Endothelial cell of umbilical vein (primary cell): ENCODE measurements around the gene MRPL12. TPM values are rescaled to one million over a fixed set of nuclear protein-coding genes. Genes with fewer than 3 reads are reported as not detected.

Experiments used
- BruUV-seq: library from RNA; stranded (reverse); fragments of 400-500 nt; replicated peaks from 2 replicates; lab custom pipeline; 2021; lab: Mats Ljungman, UMichigan
- CTCF ChIA-PET: fragments of 300-600, 350-600 bp; sonication (Branson Sonifier 250); formaldehyde crosslinking; loops from one replicate; lab custom pipeline; 2021; ENCODE audit warnings: antibody characterized with exemption, inconsistent platforms; lab: Charles Lee
- POLR2A ChIA-PET: fragments of 300-600, 350-600 bp; sonication (Branson Sonifier 250); formaldehyde crosslinking; loops from one replicate; lab custom pipeline; 2021; ENCODE audit warnings: antibody characterized with exemption, inconsistent platforms; lab: Charles Lee
- DNase-seq: peaks from one replicate; pipeline ENCODE4 v3.0.0-alpha.2; 2011; ENCODE audit warnings: low read depth, low spot score
- FAIRE-seq: peaks from 2 replicates; lab custom pipeline; 2011; peaks lifted over from hg19 to GRCh38; lab: Jason Lieb, UNC
- H2AFZ ChIP-seq: 2 replicates; pipeline ENCODE4 v1.6.0; 2012; ENCODE audit warnings: low read depth, low read length, control low read depth, inconsistent platforms
- H3K27ac ChIP-seq: 2 replicates; pipeline ENCODE4 v1.5.1; 2011; ENCODE audit warnings: low read depth, mild to moderate bottlenecking, control low read depth, low read length, moderate library complexity; ENCODE audit not compliant: insufficient read depth
- H3K27me3 ChIP-seq, 2 experiments: 2 replicates each; pipeline versions ENCODE4 v1.6.0 to v1.6.1; 2011; ENCODE audit warnings: low read length in 2 of 2, mixed read lengths in 1 of 2; ENCODE audit not compliant: control insufficient read depth in 2 of 2, insufficient read depth in 2 of 2
- H3K36me3 ChIP-seq, 2 experiments: 2 replicates in 1 of 2; 3 replicates in 1 of 2; pipeline ENCODE4 v1.5.1; 2011; ENCODE audit warnings: low read length in 2 of 2, mild to moderate bottlenecking in 1 of 2, moderate library complexity in 1 of 2; ENCODE audit not compliant: control insufficient read depth in 2 of 2, insufficient read depth in 2 of 2; ENCODE audit errors: extremely low read depth in 1 of 2
- H3K4me1 ChIP-seq: 3 replicates; pipeline ENCODE4 v1.5.1; 2011; ENCODE audit warnings: mild to moderate bottlenecking, low read length; ENCODE audit not compliant: control insufficient read depth, insufficient read depth; ENCODE audit errors: extremely low read depth
- H3K4me2 ChIP-seq: 2 replicates; pipeline ENCODE4 v1.6.1; 2011; ENCODE audit warnings: low read length, control low read depth, mixed read lengths; ENCODE audit not compliant: insufficient read depth
- H3K4me3 ChIP-seq, 3 experiments: fragments of 200-600 bp in 1 of 3; sonication (generic), shearing (Covaris generic) in 1 of 3; replicated peaks in 1 of 3; 2 replicates each; pipeline ENCODE4 v1.5.1; 2011 to 2016; ENCODE audit warnings: control low read depth in 3 of 3, low read length in 3 of 3, mild to moderate bottlenecking in 2 of 3, inconsistent platforms in 1 of 3, low read depth in 1 of 3, moderate library complexity in 1 of 3; ENCODE audit not compliant: insufficient read depth in 1 of 3
- H3K79me2 ChIP-seq: 2 replicates; pipeline ENCODE4 v1.6.0; 2012; ENCODE audit warnings: low read length, inconsistent platforms; ENCODE audit not compliant: control insufficient read depth, insufficient read depth
- H3K9ac ChIP-seq: replicated peaks from 2 replicates; pipeline ENCODE3; 2011; ENCODE audit warnings: low read length, control low read depth; ENCODE audit not compliant: insufficient read depth; ENCODE audit errors: extremely low read depth
- H3K9me1 ChIP-seq: replicated peaks from 3 replicates; pipeline ENCODE4 v1.6.0; 2011; ENCODE audit warnings: mild to moderate bottlenecking, low read length; ENCODE audit not compliant: control insufficient read depth, insufficient read depth; ENCODE audit errors: extremely low read depth
- H3K9me3 ChIP-seq: replicated peaks from 2 replicates; pipeline ENCODE4 v1.5.1; 2012; ENCODE audit warnings: low read length, inconsistent platforms; ENCODE audit not compliant: control insufficient read depth, insufficient read depth
- H4K20me1 ChIP-seq: replicated peaks from 2 replicates; pipeline ENCODE3; 2011; ENCODE audit warnings: mild to moderate bottlenecking, low read length; ENCODE audit not compliant: control insufficient read depth, insufficient read depth; ENCODE audit errors: extremely low read depth
- EZH2 ChIP-seq: IDR thresholded peaks from 2 replicates; pipeline ENCODE4 v1.6.1; 2012; ENCODE audit warnings: borderline replicate concordance, low read depth, mild to moderate bottlenecking, moderate library complexity, low read length, inconsistent platforms; ENCODE audit not compliant: severe bottlenecking
- FOS ChIP-seq: IDR thresholded peaks from 2 replicates; pipeline ENCODE4 v1.6.1; 2011; ENCODE audit warnings: mild to moderate bottlenecking, low read length, moderate library complexity, borderline replicate concordance; ENCODE audit not compliant: insufficient read depth
- GATA2 ChIP-seq: IDR thresholded peaks from 2 replicates; pipeline ENCODE4 v1.7.0; 2011; ENCODE audit warnings: low read depth, mild to moderate bottlenecking, moderate library complexity, mixed read lengths, low read length; ENCODE audit not compliant: insufficient read length, insufficient read depth
- JUN ChIP-seq: IDR thresholded peaks from 2 replicates; pipeline ENCODE4 v1.6.1; 2011; ENCODE audit warnings: borderline replicate concordance, low read depth; ENCODE audit not compliant: insufficient read length, insufficient read depth
- MYC ChIP-seq: IDR thresholded peaks from one replicate; pipeline ENCODE4 v1.6.1; 2011; ENCODE audit warnings: mild to moderate bottlenecking, low read depth, low read length
- POLR2A ChIP-seq: IDR thresholded peaks from 2 replicates; pipeline ENCODE4 v1.6.1; 2012; ENCODE audit warnings: low read depth, mild to moderate bottlenecking, control low read depth, low read length
- POLR2AphosphoS5 ChIP-seq: IDR thresholded peaks from 2 replicates; pipeline ENCODE4 v1.6.1; 2012; ENCODE audit warnings: low read depth, mild to moderate bottlenecking, control low read depth, low read length, moderate library complexity; ENCODE audit not compliant: insufficient read depth
- dilution Hi-C: fragments of 300-500 bp; cut with MboI; formaldehyde crosslinking; loops from one replicate; pipeline ENCODE4 v1.15.0; 2019; ENCODE audit warnings: low sequenced_read_pairs; ENCODE audit not compliant: extremely low pct_ligation_motif_present
- intact Hi-C: fragments of 100-400 bp; cut with micrococcal nuclease; formaldehyde crosslinking; loops from one replicate; pipeline ENCODE4 v1.10.0; 2022
- polyA plus RNA-seq, 4 experiments: library from polyadenylated mRNA; depleted of rRNA in 3 of 4; stranded (reverse) in 3 of 4; unstranded in 1 of 4; fragments of >200 nt; gene quantifications; 2 replicates each; pipeline versions ENCODE4 v1.2.1 to v1.2.3, GENCODE V29; 2011 to 2012; ENCODE audit warnings: missing spikeins in 1 of 4
- total RNA-seq: library from RNA; stranded (reverse); gene quantifications from 2 replicates; pipeline ENCODE4 v1.2.3, GENCODE V29; 2021
- TF ChIP-seq, protein P1 (sequence below): IDR thresholded peaks from 2 replicates; pipeline ENCODE4 v1.6.1; 2011; ENCODE audit not compliant: insufficient read depth, insufficient read length
- TF ChIP-seq, protein P2 (sequence below), 2 donors: IDR thresholded peaks; 1 replicate in 1 of 2; 2 replicates in 1 of 2; pipeline ENCODE4 v1.5.1; 2011; ENCODE audit warnings: low read length in 2 of 2, mild to moderate bottlenecking in 2 of 2, moderate library complexity in 2 of 2, control low read depth in 1 of 2, inconsistent platforms in 1 of 2, low read depth in 1 of 2; ENCODE audit not compliant: insufficient read depth in 1 of 2; ENCODE audit errors: extremely low read depth in 1 of 2

The MRPL12 gene
- total and polyA plus RNA-seq, 2 donors (not counting 3 experiments of a cell fraction or from before 2014, with no cell fraction given), result 91.9 to 99.9 TPM

DNA sequence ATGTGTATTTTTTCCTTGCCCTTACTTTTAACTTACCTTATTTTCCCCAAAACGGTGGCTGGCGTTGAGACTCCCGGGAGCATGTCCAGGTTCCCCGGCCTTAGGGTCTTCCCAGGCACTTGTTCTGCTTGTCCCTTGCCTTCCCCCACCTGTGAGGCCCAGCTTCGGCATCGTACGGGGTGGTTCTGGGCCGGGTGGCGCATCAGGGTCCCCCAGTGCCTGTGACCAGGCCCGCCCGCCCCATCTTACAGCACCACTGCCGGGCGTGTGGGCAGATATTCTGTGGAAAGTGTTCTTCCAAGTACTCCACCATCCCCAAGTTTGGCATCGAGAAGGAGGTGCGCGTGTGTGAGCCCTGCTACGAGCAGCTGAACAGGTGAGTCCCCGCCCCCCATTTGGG lies 12.0 kb upstream of the MRPL12 start:
- intact Hi-C loops (no loop called here), dilution Hi-C loops (no loop called here)
- H3K9me3 ChIP-seq, result no peaks in the 10 kb centered on the region
- CTCF ChIA-PET, result no interaction called here
- H3K36me3 ChIP-seq, result peaks cover 26 to 93% of the 10 kb centered on the region in 2 experiments
- TF ChIP-seq GATA2, result no peak
- TF ChIP-seq JUN, result no peak
- no peak for TF ChIP-seq POLR2AphosphoS5
- no peak for TF ChIP-seq MYC
- TF ChIP-seq FOS, result no peak
- no peak for TF ChIP-seq EZH2
- TF ChIP-seq POLR2A, result no peak
- TF ChIP-seq, protein P1, sequence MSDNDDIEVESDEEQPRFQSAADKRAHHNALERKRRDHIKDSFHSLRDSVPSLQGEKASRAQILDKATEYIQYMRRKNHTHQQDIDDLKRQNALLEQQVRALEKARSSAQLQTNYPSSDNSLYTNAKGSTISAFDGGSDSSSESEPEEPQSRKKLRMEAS, result no peak
- TF ChIP-seq, protein P2, sequence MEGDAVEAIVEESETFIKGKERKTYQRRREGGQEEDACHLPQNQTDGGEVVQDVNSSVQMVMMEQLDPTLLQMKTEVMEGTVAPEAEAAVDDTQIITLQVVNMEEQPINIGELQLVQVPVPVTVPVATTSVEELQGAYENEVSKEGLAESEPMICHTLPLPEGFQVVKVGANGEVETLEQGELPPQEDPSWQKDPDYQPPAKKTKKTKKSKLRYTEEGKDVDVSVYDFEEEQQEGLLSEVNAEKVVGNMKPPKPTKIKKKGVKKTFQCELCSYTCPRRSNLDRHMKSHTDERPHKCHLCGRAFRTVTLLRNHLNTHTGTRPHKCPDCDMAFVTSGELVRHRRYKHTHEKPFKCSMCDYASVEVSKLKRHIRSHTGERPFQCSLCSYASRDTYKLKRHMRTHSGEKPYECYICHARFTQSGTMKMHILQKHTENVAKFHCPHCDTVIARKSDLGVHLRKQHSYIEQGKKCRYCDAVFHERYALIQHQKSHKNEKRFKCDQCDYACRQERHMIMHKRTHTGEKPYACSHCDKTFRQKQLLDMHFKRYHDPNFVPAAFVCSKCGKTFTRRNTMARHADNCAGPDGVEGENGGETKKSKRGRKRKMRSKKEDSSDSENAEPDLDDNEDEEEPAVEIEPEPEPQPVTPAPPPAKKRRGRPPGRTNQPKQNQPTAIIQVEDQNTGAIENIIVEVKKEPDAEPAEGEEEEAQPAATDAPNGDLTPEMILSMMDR (IDR thresholded peaks at IDR 0.05; ENCODE audit: extremely low read depth in 1 of 2, insufficient read depth in 1 of 2, low read depth in 1 of 2, low read length in 2 of 2), result no peak
- H3K9ac ChIP-seq, result no peak overlapping the region
- peaks cover 48% of the 10 kb centered on the region for H3K79me2 ChIP-seq
- no peaks in the 10 kb centered on the region for H3K9me1 ChIP-seq
- no peaks in the 10 kb centered on the region for H4K20me1 ChIP-seq
- DNase-seq (no peak), FAIRE-seq (no peak)
- H3K4me2 ChIP-seq, result no peak overlapping the region
- BruUV-seq, result no TSS peak
- no peak overlapping the region for H3K4me3 ChIP-seq
- H3K4me1 ChIP-seq, result no peaks in the 10 kb centered on the region
- no peak overlapping the region for H3K27ac ChIP-seq
- no peak overlapping the region for H2AFZ ChIP-seq
- no peaks in the 10 kb centered on the region for H3K27me3 ChIP-seq
- POLR2A ChIA-PET, result no interaction called here
